ENCODE measurements around the gene DAGLA. TPM values are rescaled to one million over a fixed set of nuclear protein-coding genes. Genes with fewer than 3 reads are reported as not detected.

DAGLA gene
- total and polyA plus RNA-seq, 2 experiments from 2014 or later, result 1.3 TPM

GRCh38 chr11:61776561-61777075 lies 96.4 kb downstream of the DAGLA start:
- Histone ChIP-seq H3K27me3 (replicated peaks; ENCODE audit: insufficient read depth) (no peaks in the 10 kb centered on the region), H3K27ac (no peak overlapping the region), H3K4me1 (ENCODE audit: insufficient read depth) (no peaks in the 10 kb centered on the region), H3K9me2 (ENCODE audit: insufficient read depth) (no peaks in the 10 kb centered on the region), H3F3A (ENCODE audit: insufficient read depth) (no peaks in the 10 kb centered on the region), H3K9ac (no peak overlapping the region), H3K9me3 (ENCODE audit: low read depth) (no peaks in the 10 kb centered on the region), H3K4me3 (no peak overlapping the region), H4K20me1 (ENCODE audit: insufficient read depth) (no peaks in the 10 kb centered on the region), H3K79me2 (ENCODE audit: insufficient read depth) (no peaks in the 10 kb centered on the region), H3K4me2 (ENCODE audit: unreplicated experiment) (no peak overlapping the region), H3K36me3 (ENCODE audit: low read depth) (no peaks in the 10 kb centered on the region), H2AFZ (no peak overlapping the region)
- in situ Hi-C loops (cut with MboI), result no loop called here
- TF ChIP-seq EZH2 (IDR thresholded peaks at IDR 0.05; ENCODE audit: insufficient read depth, poor library complexity, severe bottlenecking) (no peak), EZH2phosphoT487 (IDR thresholded peaks at IDR 0.05; ENCODE audit: insufficient read depth, low read depth) (no peak)
- 35 to 45% methylated on average over 9 of the region's 9 CpGs for WGBS, 2 experiments (ENCODE audit: low coverage in 1 of 2, low lambda C conversion rate in 2 of 2, missing lambda C conversion rate in 2 of 2)
- peak; percentile 78 for DNase-seq

- in situ Hi-C loops (cut with MboI), result no loop called here
- H2AFZ ChIP-seq, result no peak overlapping the region
- H3K4me2 ChIP-seq (ENCODE audit: unreplicated experiment), result no peak overlapping the region
Observed at GRCh38 chr11:61777234-61778090, 97.3 kb downstream of the DAGLA start.

GRCh38 chr11:61778357-61778886 lies 98.2 kb downstream of the DAGLA start:
- H3K27me3 ChIP-seq (replicated peaks; ENCODE audit: insufficient read depth), result no peaks in the 10 kb centered on the region
- no peak overlapping the region for H3K4me2 ChIP-seq (ENCODE audit: unreplicated experiment)
- H3K4me1 ChIP-seq (ENCODE audit: insufficient read depth), result no peaks in the 10 kb centered on the region
- no peaks in the 10 kb centered on the region for H3K79me2 ChIP-seq (ENCODE audit: insufficient read depth)
- H3K36me3 ChIP-seq (ENCODE audit: low read depth), result no peaks in the 10 kb centered on the region
- H2AFZ ChIP-seq, result no peak overlapping the region
- WGBS, 2 experiments (ENCODE audit: low coverage in 1 of 2, low lambda C conversion rate in 2 of 2, missing lambda C conversion rate in 2 of 2), result 74 to 79% methylated on average over 11 of the region's 11 CpGs
- H3F3A ChIP-seq (ENCODE audit: insufficient read depth), result no peaks in the 10 kb centered on the region
- no peaks in the 10 kb centered on the region for H4K20me1 ChIP-seq (ENCODE audit: insufficient read depth)
- no peak overlapping the region for H3K4me3 ChIP-seq
- in situ Hi-C loops (cut with MboI), result no loop called here
- no peak overlapping the region for H3K9ac ChIP-seq
- no peaks in the 10 kb centered on the region for H3K9me3 ChIP-seq (ENCODE audit: low read depth)
- DNase-seq, result no peak
- no peak for TF ChIP-seq EZH2 (IDR thresholded peaks at IDR 0.05; ENCODE audit: insufficient read depth, poor library complexity, severe bottlenecking)
- no peak for TF ChIP-seq EZH2phosphoT487 (IDR thresholded peaks at IDR 0.05; ENCODE audit: insufficient read depth, low read depth)
- no peak overlapping the region for H3K27ac ChIP-seq
- no peaks in the 10 kb centered on the region for H3K9me2 ChIP-seq (ENCODE audit: insufficient read depth)

More at GRCh38 chr11:61777234-61778090, 97.3 kb downstream of the DAGLA start:
- Histone ChIP-seq H3K27me3 (replicated peaks; ENCODE audit: insufficient read depth) (no peaks in the 10 kb centered on the region), H3K9me2 (ENCODE audit: insufficient read depth) (no peaks in the 10 kb centered on the region), H4K20me1 (ENCODE audit: insufficient read depth) (no peaks in the 10 kb centered on the region), H3K27ac (no peak overlapping the region), H3K4me3 (no peak overlapping the region; the same call in 1 of the 2 replicates), H3K36me3 (ENCODE audit: low read depth) (no peaks in the 10 kb centered on the region), H3K79me2 (ENCODE audit: insufficient read depth) (no peaks in the 10 kb centered on the region), H3K9me3 (ENCODE audit: low read depth) (no peaks in the 10 kb centered on the region), H3K4me1 (ENCODE audit: insufficient read depth) (no peaks in the 10 kb centered on the region), H3K9ac (no peak overlapping the region), H3F3A (ENCODE audit: insufficient read depth) (no peaks in the 10 kb centered on the region)
- TF ChIP-seq EZH2phosphoT487 (IDR thresholded peaks at IDR 0.05; ENCODE audit: insufficient read depth, low read depth), result no peak
- TF ChIP-seq EZH2 (IDR thresholded peaks at IDR 0.05; ENCODE audit: insufficient read depth, poor library complexity, severe bottlenecking), result no peak
- 24 to 43% methylated on average over 42 to 58 of the region's 67 CpGs for WGBS, 2 experiments (ENCODE audit: low coverage in 1 of 2, low lambda C conversion rate in 2 of 2, missing lambda C conversion rate in 2 of 2)
- DNase-seq, result peak; percentile 47

- 78% methylated on average over 20 to 24 of the region's 24 CpGs for WGBS, 2 experiments (ENCODE audit: low coverage in 1 of 2, low lambda C conversion rate in 2 of 2, missing lambda C conversion rate in 2 of 2)
- no peaks in the 10 kb centered on the region for H3K9me3 ChIP-seq (ENCODE audit: low read depth)
- no peak overlapping the region for H3K27ac ChIP-seq
- H3K4me3 ChIP-seq, result no peak overlapping the region
- no peaks in the 10 kb centered on the region for H3F3A ChIP-seq (ENCODE audit: insufficient read depth)
- H3K4me1 ChIP-seq (ENCODE audit: insufficient read depth), result no peaks in the 10 kb centered on the region
- no peak overlapping the region for H3K9ac ChIP-seq
- no peaks in the 10 kb centered on the region for H3K36me3 ChIP-seq (ENCODE audit: low read depth)
- H4K20me1 ChIP-seq (ENCODE audit: insufficient read depth), result no peaks in the 10 kb centered on the region
- H3K27me3 ChIP-seq (replicated peaks; ENCODE audit: insufficient read depth), result no peaks in the 10 kb centered on the region
- in situ Hi-C loops (cut with MboI), result no loop called here
- DNase-seq, result no peak
- H3K9me2 ChIP-seq (ENCODE audit: insufficient read depth), result no peaks in the 10 kb centered on the region
- H3K4me2 ChIP-seq (ENCODE audit: unreplicated experiment), result no peak overlapping the region
- TF ChIP-seq EZH2phosphoT487 (IDR thresholded peaks at IDR 0.05; ENCODE audit: insufficient read depth, low read depth) (no peak), EZH2 (IDR thresholded peaks at IDR 0.05; ENCODE audit: insufficient read depth, poor library complexity, severe bottlenecking) (no peak)
- no peak overlapping the region for H2AFZ ChIP-seq
- H3K79me2 ChIP-seq (ENCODE audit: insufficient read depth), result no peaks in the 10 kb centered on the region
Observed at GRCh38 chr11:61778920-61779650, 98.9 kb downstream of the DAGLA start.

Measured in GM23248 (cell line).